SK-N-SH (cell line): ENCODE measurements around the gene ANKS4B.

Experiments used
- CHD2 ChIP-seq: fragments of 150-350 bp; IDR thresholded peaks from 2 replicates; pipeline ENCODE4 v1.6.1; 2018; ENCODE audit warnings: low read length; ENCODE audit not compliant: partially characterized antibody
- EP300 ChIP-seq, 2 experiments: IDR thresholded peaks; 2 replicates each; pipeline versions ENCODE4 v1.4.0 to v1.6.1; 2012; ENCODE audit warnings: borderline replicate concordance in 1 of 2, low read depth in 1 of 2, low read length in 1 of 2
- EZH2phosphoT487 ChIP-seq: fragments of 200-600 bp; sonication (generic); IDR thresholded peaks from 2 replicates; pipeline ENCODE4 v1.6.1; 2017; ENCODE audit warnings: low read depth, mixed run types, mild to moderate bottlenecking, antibody characterized with exemption, moderate library complexity, borderline replicate concordance
- FOXM1 ChIP-seq: IDR thresholded peaks from 2 replicates; pipeline ENCODE4 v1.4.0; 2012; ENCODE audit warnings: low read depth, mild to moderate bottlenecking
- GABPA ChIP-seq: IDR thresholded peaks from 2 replicates; pipeline ENCODE4 v1.4.0; 2012; ENCODE audit warnings: low read depth, mild to moderate bottlenecking
- NFIC ChIP-seq: IDR thresholded peaks from 2 replicates; pipeline ENCODE4 v1.4.0; 2012; ENCODE audit warnings: borderline replicate concordance
- POLR2AphosphoS5 ChIP-seq: IDR thresholded peaks from 2 replicates; pipeline ENCODE4 v1.6.1; 2012; ENCODE audit warnings: low read depth, low read length
- RFX5 ChIP-seq: IDR thresholded peaks from 2 replicates; pipeline ENCODE4 v1.6.1; 2012; ENCODE audit warnings: mild to moderate bottlenecking, improper control_type of control experiment, low read length
- SMC3 ChIP-seq: IDR thresholded peaks from 2 replicates; pipeline ENCODE4 v1.6.1; 2012; ENCODE audit warnings: low read depth, low read length, improper control_type of control experiment
- TAF1 ChIP-seq: IDR thresholded peaks from 2 replicates; pipeline ENCODE4 v1.6.1; 2012; ENCODE audit warnings: low read depth, mild to moderate bottlenecking, low read length, moderate library complexity, borderline replicate concordance
- TCF12 ChIP-seq: IDR thresholded peaks from 2 replicates; pipeline ENCODE4 v1.4.0; 2012
- TF ChIP-seq, protein P1 (sequence below): fragments of 200-600 bp; sonication (generic); IDR thresholded peaks from 2 replicates; pipeline ENCODE4 v1.6.1; 2017; ENCODE audit warnings: antibody characterized with exemption, mild to moderate bottlenecking, moderate library complexity
- TF ChIP-seq, protein P2 (sequence below): fragments of 150-350 bp; IDR thresholded peaks from 2 replicates; pipeline ENCODE4 v1.6.1; 2017; ENCODE audit warnings: antibody characterized with exemption, low read length, low read depth, borderline replicate concordance

DNA sequence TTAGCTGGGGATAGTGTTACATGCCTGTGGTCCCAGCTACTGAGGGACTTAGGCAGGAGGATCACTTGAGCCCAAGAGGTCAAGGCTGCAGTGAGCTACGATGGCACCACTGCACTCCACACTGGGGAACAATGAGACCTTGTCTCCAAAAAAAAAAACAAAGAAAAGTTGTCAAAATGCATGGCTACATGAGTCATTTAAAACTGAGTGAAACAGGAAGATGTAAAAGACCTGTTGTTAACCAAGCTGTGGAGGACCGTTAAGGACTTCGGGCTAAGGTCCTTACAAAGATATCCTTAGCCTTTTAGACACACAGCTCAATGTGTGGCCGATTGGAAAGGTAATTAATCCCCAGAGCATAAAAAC is 47.2 kb upstream of the ANKS4B start:
- TF ChIP-seq POLR2AphosphoS5 = no peak
- TF ChIP-seq, protein P1, sequence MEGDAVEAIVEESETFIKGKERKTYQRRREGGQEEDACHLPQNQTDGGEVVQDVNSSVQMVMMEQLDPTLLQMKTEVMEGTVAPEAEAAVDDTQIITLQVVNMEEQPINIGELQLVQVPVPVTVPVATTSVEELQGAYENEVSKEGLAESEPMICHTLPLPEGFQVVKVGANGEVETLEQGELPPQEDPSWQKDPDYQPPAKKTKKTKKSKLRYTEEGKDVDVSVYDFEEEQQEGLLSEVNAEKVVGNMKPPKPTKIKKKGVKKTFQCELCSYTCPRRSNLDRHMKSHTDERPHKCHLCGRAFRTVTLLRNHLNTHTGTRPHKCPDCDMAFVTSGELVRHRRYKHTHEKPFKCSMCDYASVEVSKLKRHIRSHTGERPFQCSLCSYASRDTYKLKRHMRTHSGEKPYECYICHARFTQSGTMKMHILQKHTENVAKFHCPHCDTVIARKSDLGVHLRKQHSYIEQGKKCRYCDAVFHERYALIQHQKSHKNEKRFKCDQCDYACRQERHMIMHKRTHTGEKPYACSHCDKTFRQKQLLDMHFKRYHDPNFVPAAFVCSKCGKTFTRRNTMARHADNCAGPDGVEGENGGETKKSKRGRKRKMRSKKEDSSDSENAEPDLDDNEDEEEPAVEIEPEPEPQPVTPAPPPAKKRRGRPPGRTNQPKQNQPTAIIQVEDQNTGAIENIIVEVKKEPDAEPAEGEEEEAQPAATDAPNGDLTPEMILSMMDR = no peak
- TF ChIP-seq NFIC = no peak
- no peak for TF ChIP-seq GABPA
- no peak for TF ChIP-seq TCF12
- TF ChIP-seq RFX5 = no peak
- no peak for TF ChIP-seq EP300 (IDR thresholded peaks at IDR 0.05; ENCODE audit: borderline replicate concordance in 1 of 2, low read depth in 1 of 2, low read length in 1 of 2)
- no peak for TF ChIP-seq TAF1
- TF ChIP-seq EZH2phosphoT487 = no peak
- no peak for TF ChIP-seq CHD2
- TF ChIP-seq, protein P2, sequence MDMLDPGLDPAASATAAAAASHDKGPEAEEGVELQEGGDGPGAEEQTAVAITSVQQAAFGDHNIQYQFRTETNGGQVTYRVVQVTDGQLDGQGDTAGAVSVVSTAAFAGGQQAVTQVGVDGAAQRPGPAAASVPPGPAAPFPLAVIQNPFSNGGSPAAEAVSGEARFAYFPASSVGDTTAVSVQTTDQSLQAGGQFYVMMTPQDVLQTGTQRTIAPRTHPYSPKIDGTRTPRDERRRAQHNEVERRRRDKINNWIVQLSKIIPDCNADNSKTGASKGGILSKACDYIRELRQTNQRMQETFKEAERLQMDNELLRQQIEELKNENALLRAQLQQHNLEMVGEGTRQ = no peak
- no peak for TF ChIP-seq SMC3
- TF ChIP-seq FOXM1 = no peak
